Midbrain (tissue), 1 donor: Measurements from ENCODE around the gene GRIK4.

ENCODE experiments used
- DNase-seq: peaks from one replicate; lab custom pipeline; 2025; lab: John Stamatoyannopoulos, UW

The GRIK4 gene

GRCh38 chr11:120842195-120842594, 330.6 kb downstream of the GRIK4 start:
- DNase-seq: no peak

- no peak for DNase-seq
Measured at GRCh38 chr11:120853435-120853834, 341.9 kb downstream of the GRIK4 start.

DNA sequence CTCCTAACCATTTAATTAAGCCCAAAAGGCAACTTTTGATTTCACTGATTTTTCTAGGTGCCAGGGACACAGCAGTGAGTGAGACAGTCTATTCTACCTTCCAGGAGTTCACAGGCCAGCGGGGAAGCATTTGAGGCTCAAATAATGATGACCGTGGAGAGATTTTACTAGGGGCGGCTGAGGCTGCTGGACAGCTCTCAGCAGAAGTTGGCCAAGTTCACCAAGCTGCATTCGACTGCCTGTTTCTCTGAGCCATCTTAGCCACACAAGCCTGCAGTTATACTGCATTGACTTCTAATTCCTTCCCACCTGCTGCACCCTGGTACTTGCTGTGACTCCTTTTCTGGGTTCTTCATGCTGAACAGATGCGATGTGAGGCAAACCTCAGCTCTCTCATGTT, 343.4 kb downstream of the GRIK4 start:
- no peak for DNase-seq

GRCh38 chr11:120857508-120857907, 346.0 kb downstream of the GRIK4 start:
- no peak for DNase-seq

- DNase-seq: no peak
Measured at GRCh38 chr11:120858740-120859139, 347.2 kb downstream of the GRIK4 start.

- no peak for DNase-seq
Measured at GRCh38 chr11:120859552-120860295, 348.2 kb downstream of the GRIK4 start.

DNA sequence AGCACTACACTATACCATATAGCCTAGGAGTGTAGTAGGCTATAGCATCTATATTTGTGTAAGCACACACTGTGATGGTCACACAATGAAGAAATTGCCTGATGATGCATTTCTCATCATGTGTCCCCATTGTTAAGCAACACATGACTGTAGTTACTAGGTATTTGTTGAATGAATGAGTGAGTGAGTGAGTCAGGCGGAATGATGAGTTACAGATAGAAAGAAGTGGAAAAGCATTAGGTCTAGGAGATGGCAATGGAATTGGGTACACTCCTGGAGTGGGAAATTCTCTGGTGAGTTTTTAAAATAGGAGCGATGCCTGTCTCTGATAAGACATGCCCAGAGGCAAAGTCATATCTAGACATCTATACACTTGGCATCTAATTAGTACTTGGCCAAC, 351.8 kb downstream of the GRIK4 start:
- DNase-seq: no peak

DNA sequence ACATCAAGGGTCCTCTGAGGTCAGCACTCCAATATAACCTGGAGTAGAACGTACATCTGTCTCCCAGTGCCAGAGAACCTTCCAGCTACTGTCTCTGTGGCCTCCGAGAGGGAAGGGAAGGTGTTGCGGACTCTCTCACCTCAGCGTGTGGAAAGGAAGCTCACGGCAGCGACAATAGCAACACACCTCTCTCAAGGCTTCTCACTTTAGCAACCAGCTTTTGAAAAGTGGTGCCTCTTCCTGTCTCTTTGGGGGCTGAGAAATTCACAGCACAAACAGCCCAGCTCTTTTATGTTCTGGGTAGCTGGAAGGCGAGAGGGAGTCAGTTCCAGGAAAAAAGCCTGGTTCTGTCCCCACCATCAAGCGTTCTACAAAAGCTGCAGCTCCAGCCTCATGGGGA, 355.5 kb downstream of the GRIK4 start:
- DNase-seq: no peak

DNA sequence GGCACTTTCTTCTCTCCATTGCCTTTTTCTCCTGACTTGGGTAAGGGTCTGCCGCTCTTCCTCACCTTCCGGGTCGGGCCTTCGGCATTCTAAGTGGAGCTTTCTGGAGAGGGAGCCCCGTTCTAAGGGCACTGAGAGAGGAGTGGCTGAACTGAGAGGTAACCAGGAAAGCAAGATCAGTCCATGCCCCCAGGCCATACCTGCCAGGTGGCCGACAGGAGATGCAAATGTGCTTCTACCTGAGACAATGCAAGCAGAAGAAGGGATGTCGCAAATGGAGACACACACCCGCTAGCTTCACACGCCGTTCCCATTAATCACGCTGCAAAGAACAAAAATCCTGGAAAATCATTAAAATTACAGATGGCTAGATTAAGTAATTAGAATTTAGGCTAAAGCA, 356.0 kb downstream of the GRIK4 start:
- no peak for DNase-seq

- no peak for DNase-seq
Measured at GRCh38 chr11:120867988-120868387, 356.4 kb downstream of the GRIK4 start.

- no peak for DNase-seq
Measured at GRCh38 chr11:120869097-120869496, 357.5 kb downstream of the GRIK4 start.

DNA sequence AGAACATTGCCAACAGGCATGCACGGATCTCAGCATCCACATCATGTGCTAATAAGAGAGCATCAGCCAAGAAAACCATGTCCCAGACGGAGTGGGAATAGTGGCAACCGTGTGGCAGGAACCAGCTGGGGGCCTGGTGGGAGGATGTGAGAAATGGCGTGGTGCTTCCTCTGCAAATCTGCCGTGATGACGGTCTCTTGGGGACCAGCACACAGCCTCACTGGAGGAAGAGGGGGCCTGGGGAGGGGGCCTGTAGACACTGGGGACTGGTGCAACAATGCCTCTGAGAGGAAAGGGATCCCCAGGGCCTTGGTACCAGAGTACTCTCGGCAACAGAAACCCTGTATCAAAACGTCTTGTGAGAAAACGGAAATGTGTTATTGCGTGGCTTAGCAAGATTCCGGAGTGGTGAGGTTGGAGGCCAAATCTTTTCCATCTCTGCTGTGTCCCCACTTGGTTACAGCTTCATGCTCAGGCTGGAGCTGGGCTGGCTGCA, 358.0 kb downstream of the GRIK4 start:
- DNase-seq: no peak

DNA sequence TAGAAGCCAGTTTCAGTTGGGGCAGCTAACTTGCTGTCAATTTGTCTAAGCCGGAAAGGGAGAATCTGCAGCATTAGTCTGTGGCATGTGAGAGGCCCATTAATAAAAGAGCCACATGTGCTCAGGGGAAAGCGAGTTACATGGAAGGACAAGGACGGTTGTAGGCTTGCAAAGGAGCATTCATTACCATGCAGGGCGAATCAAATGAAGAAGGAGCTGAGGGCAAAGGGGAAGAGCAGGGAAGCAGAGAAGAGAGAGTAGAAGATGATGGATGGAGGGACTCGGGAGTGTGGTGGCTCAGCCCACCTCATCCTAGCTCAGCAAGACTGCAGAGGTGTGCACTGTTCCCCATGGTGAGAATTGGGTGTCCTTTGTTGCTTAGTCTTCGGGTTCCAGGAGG, 359.6 kb downstream of the GRIK4 start:
- DNase-seq: no peak

DNA sequence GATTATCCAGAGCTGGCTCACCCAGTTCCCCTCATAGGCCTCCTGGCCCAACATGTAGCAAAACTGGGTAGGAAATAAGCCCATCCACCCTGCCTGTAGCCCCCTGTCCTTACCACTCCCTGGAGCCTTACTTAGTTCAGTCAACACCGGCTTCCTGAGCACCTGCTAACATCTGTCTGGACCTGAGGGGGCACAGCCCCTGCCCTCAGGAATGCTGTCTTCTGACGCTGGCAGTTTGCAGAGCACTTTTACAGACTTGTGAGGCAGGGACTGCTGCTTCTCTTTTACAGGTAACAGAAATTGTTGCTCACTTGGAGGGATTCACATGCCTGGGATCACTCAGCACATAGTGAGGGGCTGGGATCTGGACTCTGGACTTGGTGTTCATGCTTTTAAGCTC, 360.4 kb downstream of the GRIK4 start:
- no peak for DNase-seq

GRCh38 chr11:120873966-120874735, 362.6 kb downstream of the GRIK4 start:
- DNase-seq: no peak

DNA sequence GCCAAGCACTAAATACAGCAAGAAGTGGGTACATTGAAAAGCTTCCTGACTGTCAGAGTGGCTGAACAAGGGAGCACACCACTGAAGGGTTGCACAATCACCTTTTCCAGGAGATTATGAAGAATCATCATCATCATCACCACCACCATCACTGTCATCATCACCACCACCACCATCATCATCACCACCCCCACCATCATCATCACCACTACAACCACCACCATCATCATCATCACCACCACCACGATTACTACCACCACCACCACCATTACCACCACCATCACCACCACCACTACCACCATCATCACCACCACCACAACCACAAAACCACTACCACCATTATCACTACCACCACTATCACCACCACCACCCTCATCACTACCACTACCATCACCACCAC, 364.4 kb downstream of the GRIK4 start:
- DNase-seq: no peak

- DNase-seq: no peak
Measured at GRCh38 chr11:120877746-120878365, 366.3 kb downstream of the GRIK4 start.

DNA sequence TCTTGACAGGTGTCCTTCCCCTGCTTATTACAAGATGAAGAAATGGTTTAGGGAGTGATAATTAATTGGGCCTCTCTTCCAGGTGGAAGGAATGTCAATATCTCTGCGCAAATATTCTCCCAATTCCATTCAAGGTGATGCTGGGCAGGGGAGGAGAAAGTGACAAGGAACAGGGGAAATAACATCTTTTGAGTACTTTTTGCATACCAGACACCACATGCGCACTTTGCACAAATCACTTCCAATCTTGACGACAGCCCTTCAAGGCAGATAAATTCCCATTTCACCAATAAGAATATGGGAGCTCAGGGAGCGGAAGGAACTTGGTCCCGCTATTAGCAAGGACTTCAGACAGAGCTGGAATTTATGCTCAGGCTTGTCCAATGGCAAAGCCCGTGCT, 367.2 kb downstream of the GRIK4 start:
- DNase-seq: no peak

- DNase-seq: no peak
Measured at GRCh38 chr11:120880498-120881175, 369.1 kb downstream of the GRIK4 start.

GRCh38 chr11:120881596-120881995, 370.0 kb downstream of the GRIK4 start:
- DNase-seq: no peak

DNA sequence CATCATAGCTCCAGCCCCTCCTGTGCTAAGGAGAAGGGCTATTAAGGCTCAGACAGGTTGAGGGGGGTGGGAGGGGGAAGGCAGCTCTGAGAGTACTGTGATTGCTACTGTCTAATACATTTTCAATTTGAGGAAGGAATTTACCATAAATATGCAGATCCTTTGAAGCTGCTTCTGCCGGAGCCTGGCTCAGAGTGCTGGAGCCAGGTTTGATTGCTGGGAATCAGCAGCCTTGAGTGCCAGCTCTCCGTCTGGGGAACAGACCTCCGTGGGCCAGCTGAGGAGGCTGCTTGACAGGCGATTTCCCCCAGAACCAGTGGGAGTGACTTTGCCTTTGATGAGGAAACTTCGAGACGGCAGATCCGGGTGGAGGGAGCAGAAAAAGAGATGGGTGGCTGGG, 370.6 kb downstream of the GRIK4 start:
- DNase-seq: no peak

- no peak for DNase-seq
Measured at GRCh38 chr11:120883404-120884080, 372.0 kb downstream of the GRIK4 start.
